Measurements from ENCODE around the gene UBALD1.

DNA sequence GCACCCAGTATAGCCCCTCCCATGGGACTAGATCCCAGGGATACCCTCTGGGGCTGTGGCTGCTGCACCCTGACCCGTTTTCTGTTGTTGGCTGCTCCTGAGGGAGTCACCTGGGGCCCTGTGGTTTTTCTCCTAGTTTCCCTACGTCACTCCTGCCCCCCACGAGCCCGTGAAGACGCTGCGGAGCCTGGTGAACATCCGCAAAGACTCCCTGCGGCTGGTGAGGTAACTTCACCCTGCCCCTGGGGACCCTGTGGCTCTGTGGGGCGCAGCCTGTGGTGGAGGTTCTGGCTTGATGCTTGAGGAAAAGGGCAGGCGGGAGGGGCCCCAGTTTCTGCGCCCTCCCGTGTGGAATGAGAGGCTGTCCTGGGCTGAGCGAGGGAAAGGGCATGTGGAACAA lies 37.1 kb upstream of the UBALD1 start:
- TF ChIP-seq POLR2A (IDR thresholded peaks at IDR 0.05; ENCODE audit: low read depth, low read length) (no peak), TAF1 (IDR thresholded peaks at IDR 0.05; ENCODE audit: low read depth, low read length) (no peak)

Measured in GM12891 (cell line).